GM19240 (cell line): ENCODE results near the gene MOB3A.

Source experiments
- DNase-seq: peaks from one replicate; pipeline ENCODE4 v3.0.0; 2011; ENCODE audit warnings: low spot score; ENCODE audit not compliant: insufficient read length

The MOB3A gene

DNA sequence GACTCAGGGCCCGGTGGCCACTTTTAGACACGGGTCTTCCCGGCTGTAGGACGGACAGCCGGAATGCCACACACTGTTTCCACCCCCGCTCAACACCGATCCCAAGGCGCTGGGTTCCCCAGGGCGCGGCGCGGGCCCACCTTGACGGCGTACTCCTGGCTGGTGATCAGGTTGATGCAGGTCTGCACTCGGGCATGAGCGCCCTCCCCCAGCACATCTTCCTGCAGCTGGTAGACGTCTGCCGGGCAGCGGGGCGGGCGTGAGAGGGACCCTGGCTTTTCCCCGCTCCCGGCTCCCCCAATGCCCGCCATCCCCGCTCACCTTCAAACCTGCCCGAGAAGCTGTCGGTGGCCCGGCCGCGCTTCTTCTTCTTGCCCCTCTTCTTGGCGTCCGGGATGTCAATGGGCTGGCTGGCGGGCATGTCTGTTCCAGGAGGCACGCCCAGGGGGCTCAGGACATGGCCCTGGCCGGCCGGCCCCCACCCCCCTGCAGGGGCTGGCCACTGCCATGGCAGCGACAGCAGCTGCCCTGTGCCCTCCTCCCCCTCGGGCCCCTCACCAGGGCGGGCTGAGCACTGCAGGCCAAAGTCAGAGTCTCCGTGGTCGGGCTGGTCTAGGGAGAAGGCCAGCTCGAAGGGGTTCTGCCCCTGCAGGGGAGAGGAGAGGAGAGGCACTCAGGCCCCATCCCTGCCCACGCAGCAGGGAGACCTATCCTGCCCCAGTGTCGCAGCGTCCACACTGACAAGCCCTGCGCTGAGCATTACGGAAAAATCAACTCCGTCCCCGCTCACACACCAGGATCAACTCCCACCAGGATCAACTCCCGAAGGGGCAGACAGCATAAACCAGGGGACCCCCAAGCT lies 49.8 kb downstream of the MOB3A start:
- no peak for DNase-seq

GRCh38 chr19:2045501-2046045 lies 50.6 kb downstream of the MOB3A start:
- DNase-seq = no peak

DNA sequence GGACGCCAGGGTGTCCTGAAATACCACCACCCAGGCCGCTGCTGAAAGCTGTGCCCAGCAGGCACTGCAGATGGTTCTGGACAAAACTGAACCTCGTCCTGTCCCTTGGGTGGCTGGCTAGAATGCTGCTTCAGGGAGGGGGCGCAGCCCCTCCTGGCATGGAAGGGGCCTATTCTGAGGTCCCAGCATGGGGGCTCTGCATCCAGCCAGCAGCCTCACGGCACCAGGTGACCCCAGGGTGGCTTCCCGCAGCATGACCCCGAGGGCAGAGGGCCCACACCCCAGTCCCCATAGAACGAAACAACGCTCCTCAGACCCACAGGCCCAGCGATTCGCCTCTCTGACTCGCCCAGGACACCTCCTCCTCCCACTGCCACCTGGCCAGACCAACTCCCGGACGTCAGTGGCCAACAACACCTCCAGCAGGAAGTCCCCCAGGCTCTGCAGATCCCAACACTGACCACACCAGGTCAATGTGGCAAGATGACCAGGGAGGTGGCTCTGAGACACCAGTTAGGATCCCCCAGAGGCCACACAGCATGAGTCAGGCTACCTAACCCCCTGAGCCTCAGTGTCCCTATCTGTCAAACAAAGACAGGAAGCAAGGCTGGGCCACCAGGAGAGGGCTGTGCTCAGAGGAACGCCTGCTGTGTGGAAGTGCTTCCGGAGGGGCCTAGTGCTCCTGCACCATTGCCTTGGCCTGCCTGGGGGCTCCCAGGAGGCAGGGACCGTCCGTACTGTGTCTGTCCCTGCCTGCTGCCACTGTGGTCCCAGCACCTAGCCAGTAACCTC lies 51.2 kb downstream of the MOB3A start:
- no peak for DNase-seq

DNA sequence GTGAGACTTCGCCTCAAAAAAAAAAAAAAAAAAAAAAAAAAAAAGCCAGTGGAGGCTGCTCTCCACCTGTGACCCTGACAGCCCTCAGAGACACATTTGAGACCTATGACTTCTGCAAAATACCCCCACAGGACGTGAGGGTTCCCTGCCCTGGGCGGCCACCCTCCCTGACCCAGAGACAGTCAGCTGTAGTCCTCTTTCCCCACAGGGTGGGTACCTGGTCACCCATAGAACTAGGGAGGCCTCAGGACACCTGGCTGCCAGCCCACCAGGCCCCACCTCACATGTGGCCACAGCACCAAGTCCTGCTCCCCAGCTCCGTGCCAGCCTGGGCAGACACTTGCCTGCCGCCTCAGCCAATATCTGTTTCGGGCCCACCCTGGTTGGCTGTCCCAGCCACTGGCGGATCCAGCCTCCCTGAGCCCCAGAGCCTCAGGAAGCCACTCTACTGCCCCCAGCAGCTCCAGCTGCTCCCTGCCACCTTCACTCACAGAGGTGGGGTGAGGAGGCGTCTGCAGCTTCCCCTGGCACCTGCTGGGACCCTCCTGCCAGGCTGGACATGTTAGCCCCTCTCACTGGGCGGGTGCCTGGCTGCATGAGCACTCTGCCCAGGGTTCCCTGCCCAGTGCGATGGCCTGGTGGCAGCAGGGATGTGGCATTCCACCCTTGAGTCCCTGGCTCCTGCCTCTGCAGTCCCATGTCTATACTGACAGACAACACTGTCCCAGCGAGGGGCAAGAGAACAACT lies 52.0 kb downstream of the MOB3A start:
- DNase-seq = no peak

DNA sequence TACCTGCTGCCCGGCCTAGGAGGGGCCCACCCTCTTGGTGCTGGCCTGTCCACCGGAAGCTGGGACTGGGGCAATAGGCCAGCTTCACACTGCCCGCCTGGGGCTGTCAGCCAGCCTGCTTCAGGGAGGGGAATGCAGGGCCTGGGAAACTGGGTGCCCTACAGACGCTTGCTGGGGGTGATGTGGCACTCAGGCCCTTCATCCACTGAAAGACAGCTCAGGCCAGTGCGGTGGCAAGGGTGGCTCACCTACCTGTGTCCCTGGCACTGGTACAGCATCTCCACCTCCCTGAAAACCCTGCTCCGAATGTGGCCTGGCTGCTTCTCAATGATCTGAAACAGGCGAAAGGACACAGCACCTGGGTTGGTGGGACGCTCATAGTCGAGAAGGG lies 52.9 kb downstream of the MOB3A start:
- DNase-seq = no peak

GRCh38 chr19:2042485-2043250 lies 53.5 kb downstream of the MOB3A start:
- DNase-seq = no peak

DNA sequence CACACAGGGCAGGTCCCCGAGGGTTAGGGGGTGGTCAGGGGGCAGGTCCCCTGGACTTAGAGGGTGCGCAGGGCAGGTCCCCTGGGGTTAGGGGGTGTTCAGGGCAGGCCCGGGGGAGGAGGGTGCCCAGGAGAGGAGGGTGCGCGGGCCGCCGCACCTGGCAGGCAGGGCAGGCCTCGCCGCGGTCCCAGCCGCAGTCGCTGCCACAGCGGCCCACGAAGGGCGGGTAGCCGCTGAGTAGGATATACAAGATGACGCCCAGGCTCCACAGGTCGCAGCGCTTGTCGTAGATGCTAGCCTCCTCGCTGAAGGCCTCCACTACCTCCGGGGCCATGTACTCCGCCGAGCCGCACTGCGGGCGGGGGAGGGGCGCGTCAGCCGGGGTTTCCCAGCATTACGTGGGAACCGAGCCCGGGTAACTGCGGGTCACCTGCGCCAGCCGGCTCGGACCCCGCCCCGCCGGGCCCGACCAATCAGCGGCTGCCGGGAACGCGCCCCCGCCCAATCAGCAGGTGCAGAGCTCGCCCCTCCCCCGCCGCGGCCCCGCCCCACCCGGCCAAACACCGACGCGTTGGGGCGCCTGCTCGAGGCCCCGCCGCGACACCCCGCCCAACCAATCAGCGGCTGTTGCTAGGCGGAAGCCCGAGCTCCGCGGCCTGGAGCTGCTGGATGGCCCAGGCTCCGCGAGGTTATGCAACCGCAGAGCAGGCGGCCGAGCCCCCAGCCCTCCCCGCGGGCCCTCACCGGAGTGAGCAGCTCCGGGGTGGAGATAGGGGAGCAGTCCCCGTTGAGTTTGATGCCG lies 54.2 kb downstream of the MOB3A start:
- DNase-seq = peak; percentile 98

GRCh38 chr19:2041433-2041682 lies 54.8 kb downstream of the MOB3A start:
- no peak for DNase-seq

- DNase-seq = no peak
These were observed 55.3 kb downstream of the MOB3A start for GRCh38 chr19:2040647-2041432.

DNA sequence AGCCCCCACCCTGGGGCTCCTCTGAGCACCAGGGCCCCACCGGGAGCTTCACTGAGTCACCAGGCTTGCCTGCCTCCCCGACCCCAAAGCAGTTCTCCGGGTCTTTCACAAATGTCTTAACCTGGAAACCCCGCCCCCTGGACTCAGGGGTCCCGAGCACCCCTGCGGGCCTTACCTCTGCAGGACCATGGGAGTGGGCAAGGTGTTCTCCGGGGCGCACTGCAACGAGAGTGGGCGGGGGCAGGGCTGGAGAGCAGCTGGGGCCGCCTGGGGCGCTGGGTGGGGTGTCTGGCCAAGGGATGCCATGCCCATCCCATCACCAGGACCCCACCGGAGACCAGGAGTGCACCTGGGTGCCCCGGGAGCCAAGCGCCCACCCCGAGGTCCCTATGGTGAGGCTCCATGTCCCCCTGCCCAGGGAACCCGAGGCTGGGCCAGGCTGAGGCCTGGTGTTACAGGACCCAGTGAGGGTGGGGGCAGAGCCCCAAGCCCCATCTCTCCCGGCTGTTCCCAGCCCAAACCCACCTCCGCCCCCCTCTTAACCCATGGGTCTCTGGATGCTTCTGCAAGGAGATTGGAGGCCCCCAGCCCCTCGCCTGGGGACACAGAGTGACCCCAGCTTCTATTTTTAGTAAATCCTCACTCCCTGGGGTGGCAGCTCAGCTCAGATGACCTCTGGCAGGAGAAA lies 56.0 kb downstream of the MOB3A start:
- DNase-seq = no peak

DNA sequence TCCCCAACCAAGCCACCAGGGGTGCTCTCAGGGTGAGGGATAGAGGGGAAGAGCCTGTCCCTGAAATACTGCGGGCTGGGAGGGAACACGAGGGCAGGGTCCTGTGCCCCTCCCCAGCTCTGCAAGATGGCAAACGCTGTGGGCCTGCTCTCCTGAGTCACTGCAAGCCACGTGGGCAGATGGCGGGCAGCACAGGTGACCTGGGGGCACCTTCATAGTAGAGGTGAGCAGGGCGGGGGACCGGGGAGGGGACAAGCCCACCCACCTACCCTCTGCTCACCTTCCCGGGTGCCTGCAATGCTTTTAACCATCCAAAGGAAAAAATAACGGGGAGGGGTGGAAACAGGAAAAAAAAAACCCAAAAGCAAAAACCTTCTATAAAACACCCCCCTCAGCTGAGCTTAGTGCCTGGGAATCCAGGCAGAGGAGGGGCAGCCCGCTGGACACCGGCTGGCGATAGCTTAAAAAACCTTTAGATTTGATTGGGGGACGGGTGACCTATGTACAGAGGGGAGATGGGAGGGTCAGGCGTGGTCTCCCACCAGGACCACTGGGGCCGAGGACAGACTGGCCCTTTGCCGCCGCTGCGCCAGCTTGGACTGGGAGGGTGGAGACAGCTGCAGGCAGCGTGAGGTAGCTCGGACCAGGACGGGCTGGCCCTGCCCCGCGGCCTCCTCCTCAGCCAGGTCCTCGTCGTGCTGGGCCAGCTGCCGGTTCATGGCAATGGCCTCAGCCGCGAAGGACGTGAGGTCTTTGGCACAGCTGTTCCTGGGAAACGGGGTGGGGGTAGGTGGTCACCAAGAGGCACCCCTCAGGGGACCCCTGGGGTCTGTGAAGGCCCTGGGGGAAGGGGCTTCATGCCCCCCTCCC lies 56.8 kb downstream of the MOB3A start:
- no peak for DNase-seq

DNA sequence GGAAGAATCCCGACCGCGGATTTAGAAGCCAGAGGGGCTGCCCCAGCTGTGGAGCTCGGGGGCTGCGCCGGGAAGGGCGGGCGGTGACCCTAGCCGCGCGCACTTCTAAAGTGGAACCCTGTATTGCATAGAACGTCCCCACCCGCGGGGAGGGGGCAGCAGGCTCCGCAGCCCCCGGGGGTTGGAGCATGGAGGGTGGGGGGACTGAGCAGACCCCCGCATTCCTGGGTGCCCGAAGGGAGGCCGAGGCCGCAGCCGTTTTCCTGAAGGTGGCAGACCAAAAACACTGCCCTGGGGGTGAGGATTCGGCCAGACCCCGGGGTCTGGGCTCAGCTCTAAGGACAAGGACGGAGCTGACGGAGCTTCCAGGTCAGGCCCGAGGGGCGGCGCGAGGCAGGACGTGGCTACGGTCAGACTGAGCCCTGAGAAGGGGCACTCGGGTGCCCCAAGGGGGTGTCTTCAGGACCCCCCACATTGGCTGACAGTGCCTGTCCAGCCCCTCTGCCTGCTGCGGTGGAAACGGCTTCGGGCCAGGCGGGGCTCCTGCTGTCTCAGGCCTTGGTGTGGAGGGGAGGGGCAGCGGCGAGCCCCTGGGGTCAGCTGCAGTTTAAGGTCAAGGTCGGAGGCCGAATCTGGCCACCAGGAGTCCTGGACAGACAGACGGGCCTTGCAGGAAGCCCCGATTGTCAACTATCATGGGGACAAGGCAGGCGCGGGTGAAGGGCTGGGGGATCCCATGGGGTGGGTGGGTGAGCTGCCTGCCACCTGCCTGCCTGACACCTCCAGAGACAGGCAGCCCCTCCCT lies 57.6 kb downstream of the MOB3A start:
- DNase-seq = no peak

- no peak for DNase-seq
These were observed 58.4 kb downstream of the MOB3A start for GRCh38 chr19:2037651-2038255.

GRCh38 chr19:2036424-2036823 lies 59.7 kb downstream of the MOB3A start:
- no peak for DNase-seq

GRCh38 chr19:2035590-2035991 lies 60.5 kb downstream of the MOB3A start:
- DNase-seq = no peak

- no peak for DNase-seq
These were observed 61.2 kb downstream of the MOB3A start for GRCh38 chr19:2034729-2035589.
